Keratinocyte (primary cell): ENCODE measurements around the gene MLLT3. TPM values are rescaled to one million over a fixed set of nuclear protein-coding genes. Genes with fewer than 3 reads are reported as not detected.

Experiments
- DNase-seq: peaks from one replicate; pipeline ENCODE4 v3.0.0-alpha.2; 2011; ENCODE audit warnings: low read depth, missing footprints, low spot score
- FAIRE-seq: peaks from 2 replicates; lab custom pipeline; 2011; peaks lifted over from hg19 to GRCh38; lab: Jason Lieb, UNC
- H2AFZ ChIP-seq: 2 replicates; pipeline ENCODE4 v1.6.0; 2012; ENCODE audit warnings: low read length, control low read depth, inconsistent platforms; ENCODE audit not compliant: control insufficient read depth
- H3K27ac ChIP-seq: 2 replicates; pipeline ENCODE4 v1.5.1; 2011; ENCODE audit warnings: low read length; ENCODE audit not compliant: control insufficient read depth, insufficient read depth
- H3K27me3 ChIP-seq: 3 replicates; pipeline ENCODE4 v1.6.0; 2011; ENCODE audit warnings: low read length; ENCODE audit not compliant: control insufficient read depth, insufficient read depth; ENCODE audit errors: extremely low read depth
- H3K36me3 ChIP-seq, 2 experiments: 2 replicates in 1 of 2; 3 replicates in 1 of 2; pipeline ENCODE4 v1.5.1; 2011; ENCODE audit warnings: low read length in 2 of 2, mild to moderate bottlenecking in 1 of 2; ENCODE audit not compliant: control insufficient read depth in 2 of 2, insufficient read depth in 2 of 2; ENCODE audit errors: extremely low read depth in 1 of 2
- H3K4me1 ChIP-seq: 3 replicates; pipeline ENCODE4 v1.5.1; 2011; ENCODE audit warnings: low read length; ENCODE audit not compliant: control insufficient read depth, insufficient read depth; ENCODE audit errors: extremely low read depth
- H3K4me2 ChIP-seq: 3 replicates; pipeline ENCODE4 v1.6.0; 2011; ENCODE audit warnings: low read depth, low read length; ENCODE audit not compliant: control insufficient read depth, insufficient read depth; ENCODE audit errors: extremely low read depth
- H3K4me3 ChIP-seq, 3 experiments: fragments of 200-600 bp in 1 of 3; sonication (generic) in 1 of 3; 2 replicates in 2 of 3; 3 replicates in 1 of 3; pipeline ENCODE4 v1.5.1; 2011 to 2016; ENCODE audit warnings: low read length in 3 of 3, mild to moderate bottlenecking in 3 of 3, control low read depth in 2 of 3, inconsistent platforms in 1 of 3, low read depth in 1 of 3, mixed read lengths in 1 of 3, mixed run types in 1 of 3, moderate library complexity in 1 of 3; ENCODE audit not compliant: control insufficient read depth in 2 of 3, insufficient read depth in 2 of 3; ENCODE audit errors: extremely low read depth in 1 of 3
- H3K79me2 ChIP-seq: 2 replicates; pipeline ENCODE4 v1.6.0; 2012; ENCODE audit warnings: low read length; ENCODE audit not compliant: control insufficient read depth, insufficient read depth
- H3K9ac ChIP-seq: 3 replicates; pipeline ENCODE4 v1.6.0; 2011; ENCODE audit warnings: low read length; ENCODE audit not compliant: control insufficient read depth, insufficient read depth; ENCODE audit errors: extremely low read depth
- H3K9me1 ChIP-seq: 3 replicates; pipeline ENCODE4 v1.6.0; 2011; ENCODE audit warnings: low read length; ENCODE audit not compliant: control insufficient read depth, insufficient read depth; ENCODE audit errors: extremely low read depth
- H3K9me3 ChIP-seq: 2 replicates; pipeline ENCODE4 v1.5.1; 2012; ENCODE audit warnings: low read depth, low read length; ENCODE audit not compliant: control insufficient read depth
- H4K20me1 ChIP-seq: 3 replicates; pipeline ENCODE4 v1.6.0; 2011; ENCODE audit warnings: low read length; ENCODE audit not compliant: control insufficient read depth, insufficient read depth; ENCODE audit errors: extremely low read depth
- CTCF ChIP-seq, 3 experiments: IDR thresholded peaks in 1 of 3; conservative IDR thresholded peaks in 1 of 3; optimal IDR thresholded peaks in 1 of 3; 2 replicates in 2 of 3; 3 replicates in 1 of 3; pipeline versions ENCODE3 to v1.5.1; 2011; ENCODE audit warnings: low read length in 3 of 3, mild to moderate bottlenecking in 3 of 3, moderate library complexity in 2 of 3, control low read depth in 1 of 3, inconsistent platforms in 1 of 3; ENCODE audit not compliant: insufficient read depth in 2 of 3; ENCODE audit errors: extremely low read depth in 1 of 3
- EZH2 ChIP-seq: IDR thresholded peaks from one replicate; pipeline ENCODE4 v1.6.1; 2012; ENCODE audit warnings: inconsistent platforms, mild to moderate bottlenecking, low read length, moderate library complexity
- dilution Hi-C: fragments of 300-500 bp; cut with MboI; formaldehyde crosslinking; loops from one replicate; pipeline ENCODE4 v1.7.0; 2020; ENCODE audit warnings: low sequenced_read_pairs; ENCODE audit not compliant: extremely low pct_ligation_motif_present
- polyA plus RNA-seq, 5 experiments: library from polyadenylated mRNA; depleted of rRNA in 3 of 5; stranded (reverse) in 3 of 5; stranded (forward) in 1 of 5; unstranded in 1 of 5; fragments of >200 nt; gene quantifications; 1 replicate in 1 of 5; 2 replicates in 3 of 5; 3 replicates in 1 of 5; pipeline versions ENCODE4 v1.2.1 to v1.2.3, GENCODE V29; 2011 to 2012; ENCODE audit warnings: missing spikeins in 2 of 5, low read depth in 1 of 5, low replicate concordance in 1 of 5

Gene MLLT3
- polyA plus RNA-seq, 1 donor (not counting 4 experiments of a cell fraction or from before 2014, with no cell fraction given): 17.0 TPM

GRCh38 chr9:20619487-20620200 is 2.7 kb downstream of the MLLT3 start:
- no peaks in the 10 kb centered on the region for H3K9me1 ChIP-seq
- no peaks in the 10 kb centered on the region for H3K9me3 ChIP-seq
- H3K4me1 ChIP-seq: peaks cover 12% of the 10 kb centered on the region
- no peaks in the 10 kb centered on the region for H3K36me3 ChIP-seq
- H3K9ac ChIP-seq: peak overlapping the region; percentile 69
- H3K27me3 ChIP-seq: peaks cover 6% of the 10 kb centered on the region
- TF ChIP-seq EZH2 (no peak), CTCF (optimal IDR thresholded peaks at IDR 0.05 in 1 of 3, IDR thresholded peaks at IDR 0.05 in 1 of 3, conservative IDR thresholded peaks at IDR 0.05 in 1 of 3; ENCODE audit: extremely low read depth in 1 of 3, insufficient read depth in 2 of 3, low read length in 3 of 3) (no peak)
- no peak for DNase-seq
- no peak overlapping the region for H3K27ac ChIP-seq
- H4K20me1 ChIP-seq: no peaks in the 10 kb centered on the region
- peak overlapping the region; percentile 98 for H3K4me2 ChIP-seq
- FAIRE-seq: no peak
- no peak overlapping the region for H2AFZ ChIP-seq
- H3K79me2 ChIP-seq: peaks cover 7% of the 10 kb centered on the region
- dilution Hi-C loops: no loop called here
- peak overlapping the region in 1 of 3 experiments; percentile 26 for H3K4me3 ChIP-seq

GRCh38 chr9:20618361-20618802 is 3.9 kb downstream of the MLLT3 start:
- H3K79me2 ChIP-seq: peaks cover 7% of the 10 kb centered on the region

More at GRCh38 chr9:20618361-20618802, 3.9 kb downstream of the MLLT3 start:
- peak; percentile 70 for FAIRE-seq
- Histone ChIP-seq H3K27ac (no peak overlapping the region), H3K4me3 (no peak overlapping the region), H3K4me2 (peak overlapping the region; percentile 34), H3K9ac (no peak overlapping the region), H3K27me3 (peaks cover 6% of the 10 kb centered on the region), H3K4me1 (peaks cover 10% of the 10 kb centered on the region), H3K36me3 (no peaks in the 10 kb centered on the region), H3K9me1 (no peaks in the 10 kb centered on the region), H3K9me3 (no peaks in the 10 kb centered on the region), H2AFZ (no peak overlapping the region), H4K20me1 (no peaks in the 10 kb centered on the region)
- no peak for DNase-seq
- no peak for TF ChIP-seq EZH2
- no peak for TF ChIP-seq CTCF (optimal IDR thresholded peaks at IDR 0.05 in 1 of 3, IDR thresholded peaks at IDR 0.05 in 1 of 3, conservative IDR thresholded peaks at IDR 0.05 in 1 of 3; ENCODE audit: extremely low read depth in 1 of 3, insufficient read depth in 2 of 3, low read length in 3 of 3)
- dilution Hi-C loops: no loop called here
